GM18868 (cell line): ENCODE data around the gene AKT1.

Experiments
- ATAC-seq: cut with Tn5 transposase; IDR thresholded peaks from one replicate; pipeline ENCODE4 v1.9.1; 2021; ENCODE audit warnings: mild to moderate bottlenecking, moderate library complexity; ENCODE audit not compliant: unreplicated experiment

Gene AKT1

GRCh38 chr14:104800015-104800770, 4.6 kb upstream of the AKT1 start:
- ATAC-seq: peak; percentile 46

DNA sequence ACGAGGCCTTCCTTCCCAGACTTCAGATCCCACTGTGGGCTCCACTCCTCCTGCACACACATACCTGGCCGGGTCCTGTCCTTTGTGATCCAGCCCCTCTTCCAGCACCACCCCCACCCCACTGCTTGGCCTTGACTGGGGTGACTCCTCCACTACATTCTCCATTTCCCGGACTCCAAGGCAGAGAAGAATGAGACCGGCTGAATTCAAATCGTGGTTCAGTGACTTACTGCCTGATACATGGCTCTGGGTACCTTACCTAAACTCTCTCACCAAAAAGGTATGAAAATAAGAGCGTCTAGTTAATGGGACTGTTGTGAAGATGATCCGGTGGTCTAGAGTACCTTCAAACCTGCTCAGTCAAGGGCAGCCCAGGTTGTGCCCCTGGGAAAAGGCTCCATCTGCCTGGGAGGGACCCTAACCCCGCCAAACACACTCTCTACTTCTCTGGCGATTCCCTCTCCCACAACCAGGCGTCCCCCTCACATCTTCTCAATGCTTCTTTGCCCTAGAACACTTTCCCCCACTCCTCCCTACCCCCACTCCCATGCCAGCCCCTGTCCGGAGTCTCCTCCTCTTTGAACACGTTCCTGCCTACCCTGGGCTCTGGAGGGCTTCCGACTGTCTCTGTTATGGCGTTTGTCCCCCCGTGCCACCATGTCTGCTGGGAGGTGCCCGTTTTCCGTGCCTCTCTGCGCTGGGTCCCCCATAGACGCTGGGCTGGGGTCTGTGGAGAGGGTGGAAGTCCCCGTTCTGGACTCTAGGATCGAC, 3.9 kb upstream of the AKT1 start:
- no peak for ATAC-seq

DNA sequence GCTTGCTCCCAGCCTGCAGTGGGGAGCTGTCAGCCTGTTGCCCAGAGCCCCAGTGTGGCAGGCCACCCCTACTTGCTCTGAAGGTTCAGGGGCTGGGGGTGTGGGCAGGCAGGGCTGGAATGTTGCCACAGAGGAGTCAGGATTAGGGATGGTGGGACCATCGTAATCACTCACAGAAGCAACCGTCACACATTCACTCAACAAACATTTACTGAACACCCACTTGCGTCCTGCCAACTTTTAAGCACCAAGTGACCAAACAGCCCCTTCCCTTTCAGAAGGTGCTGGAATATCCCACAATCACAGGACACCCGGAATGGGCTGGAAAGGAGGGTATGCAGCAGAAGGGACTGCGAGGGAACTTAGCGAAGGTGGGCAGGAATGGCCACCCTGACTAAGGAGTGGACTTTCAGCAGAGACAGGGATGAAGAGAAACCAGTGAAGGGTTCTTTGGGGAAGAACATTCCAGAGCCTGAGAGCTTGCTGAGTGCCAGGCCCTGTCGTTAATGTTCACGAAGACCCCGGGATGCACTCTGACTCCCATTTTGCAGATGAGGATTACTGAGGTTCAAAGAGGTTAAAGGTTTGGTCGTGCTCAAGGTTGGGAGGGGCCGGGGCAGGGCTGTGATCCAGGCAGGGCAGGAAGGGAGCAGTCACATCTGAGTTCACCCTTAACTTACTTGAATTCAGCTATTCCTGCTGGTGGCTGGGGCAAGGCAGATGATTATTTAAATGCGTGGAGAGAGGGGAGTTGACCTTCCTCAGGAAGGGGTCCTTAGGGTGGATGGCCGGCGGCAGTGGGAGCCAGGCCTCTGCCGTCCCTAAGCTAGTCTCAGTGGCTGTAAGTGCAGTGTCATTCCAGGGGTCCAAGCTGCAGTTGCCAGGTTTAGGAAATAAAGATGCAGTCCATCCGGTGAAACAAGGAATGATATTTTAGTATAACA, 3.0 kb upstream of the AKT1 start:
- ATAC-seq: no peak

- no peak for ATAC-seq
These were observed 1.8 kb upstream of the AKT1 start for GRCh38 chr14:104797115-104798044.

- ATAC-seq: no peak
These were observed 1.1 kb upstream of the AKT1 start for GRCh38 chr14:104796687-104797081.

DNA sequence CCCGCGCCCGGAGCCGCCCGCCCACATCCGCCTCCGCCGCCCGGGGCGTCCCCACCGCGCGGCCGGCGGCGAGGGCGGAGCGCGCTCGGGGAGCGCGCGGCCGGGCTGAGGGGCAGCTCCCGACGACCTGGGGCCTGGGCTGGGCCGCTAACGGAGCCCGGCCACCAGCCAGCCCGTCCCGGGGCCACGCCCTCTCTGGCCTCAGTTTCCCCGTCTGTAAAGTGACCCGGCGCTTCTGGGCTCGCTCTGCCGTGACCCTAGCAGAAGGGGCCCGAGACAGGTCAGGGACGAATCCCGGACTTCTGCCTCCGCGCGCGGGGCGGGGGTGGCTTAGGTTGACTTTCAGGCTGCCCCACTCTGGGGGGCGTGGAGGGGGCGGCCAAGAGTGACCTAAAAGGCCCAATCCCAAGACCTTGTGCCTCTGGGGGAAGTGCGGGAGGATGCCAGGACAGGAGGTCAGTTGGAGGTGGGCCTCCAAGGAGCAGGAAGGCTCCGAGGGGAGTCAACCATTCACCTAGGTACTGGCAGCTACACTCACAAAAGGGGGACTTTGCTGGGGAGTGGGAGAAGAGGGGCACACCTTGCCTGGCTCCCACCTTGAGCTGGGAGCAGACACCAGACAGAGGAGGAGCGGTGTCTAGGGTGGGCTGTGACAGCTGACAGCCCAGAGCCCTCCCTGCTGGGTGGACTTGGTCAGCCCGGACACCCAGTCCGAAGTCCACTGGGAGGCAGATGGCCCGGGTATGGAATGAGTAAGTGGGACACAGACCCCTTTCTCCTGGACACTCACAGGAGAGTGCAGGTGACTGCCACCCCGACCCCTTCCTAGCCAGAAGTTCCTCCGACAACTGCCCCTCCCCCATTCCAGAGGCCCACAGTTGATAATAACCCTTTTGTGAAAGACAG, 486 bp upstream of the AKT1 start:
- peak; percentile 39 for ATAC-seq

- no peak for ATAC-seq
These were observed 936 bp downstream of the AKT1 start for GRCh38 chr14:104794631-104794992.

DNA sequence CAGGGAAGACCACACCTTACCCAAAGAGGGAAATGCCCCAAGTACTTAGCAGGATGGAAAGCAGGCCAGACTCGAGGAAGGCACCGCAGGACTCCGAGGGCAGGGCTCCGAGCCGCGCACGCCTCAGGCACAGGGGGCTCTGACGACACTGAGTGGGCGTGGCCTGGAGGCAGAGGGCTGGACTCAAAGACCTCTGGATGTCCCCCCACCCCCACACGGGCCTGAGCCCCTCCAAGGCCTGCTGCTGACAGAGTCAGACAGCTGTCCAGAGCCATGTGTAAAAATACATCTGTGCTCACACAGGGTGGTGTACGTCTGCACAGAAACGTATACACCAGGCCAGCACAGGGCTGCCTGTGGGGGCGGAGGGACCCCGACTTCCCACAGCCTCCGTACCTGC, 1.4 kb downstream of the AKT1 start:
- ATAC-seq: no peak

DNA sequence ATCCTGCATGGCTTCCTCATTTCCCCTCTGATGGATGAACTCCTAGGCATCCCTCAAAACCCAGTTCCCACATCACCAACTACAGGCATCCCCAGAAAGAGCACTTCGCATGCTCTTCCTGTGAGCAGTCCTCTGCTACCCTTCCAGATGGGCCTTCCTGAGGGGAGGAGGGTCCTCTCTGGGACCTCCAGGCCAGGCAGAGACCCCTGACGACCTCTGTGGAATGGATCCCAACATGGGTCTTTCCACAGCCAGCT, 1.9 kb downstream of the AKT1 start:
- ATAC-seq: no peak

DNA sequence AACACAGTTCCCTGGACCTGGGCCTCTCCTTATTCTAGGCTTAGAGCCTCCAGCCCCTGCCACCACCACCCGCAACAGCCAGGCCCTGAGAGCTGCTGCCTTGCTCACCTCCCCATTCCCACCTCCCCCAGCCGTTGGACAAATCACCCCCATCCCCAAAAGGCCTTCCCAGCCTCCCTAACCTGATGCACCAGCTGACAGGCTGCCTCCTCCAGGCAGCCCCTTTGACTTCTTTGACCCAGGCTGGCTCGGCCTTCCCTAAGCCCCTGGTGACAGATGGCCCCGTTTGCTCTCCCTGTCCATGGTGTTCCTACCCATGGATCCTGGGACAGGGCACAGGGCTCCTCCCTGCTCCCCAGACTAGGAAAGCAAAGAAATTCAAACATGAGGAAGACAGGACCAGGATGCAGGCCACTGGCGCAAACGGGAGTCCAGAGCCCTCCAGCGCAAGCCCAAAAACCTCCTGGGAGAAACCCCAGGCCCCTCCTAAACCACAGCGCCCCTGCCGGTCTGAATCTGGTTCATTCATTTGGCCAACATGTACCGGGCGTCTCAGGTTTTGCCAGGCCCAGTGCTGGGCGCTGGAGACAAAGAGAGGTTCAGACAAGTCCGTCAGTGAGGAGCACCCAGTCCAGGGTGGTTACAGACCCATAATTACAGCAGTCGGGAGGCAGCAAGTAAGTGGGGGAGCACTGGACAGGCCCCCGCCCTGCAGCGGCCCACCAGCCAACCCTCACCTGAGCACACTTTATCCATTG, 2.4 kb downstream of the AKT1 start:
- ATAC-seq: no peak

DNA sequence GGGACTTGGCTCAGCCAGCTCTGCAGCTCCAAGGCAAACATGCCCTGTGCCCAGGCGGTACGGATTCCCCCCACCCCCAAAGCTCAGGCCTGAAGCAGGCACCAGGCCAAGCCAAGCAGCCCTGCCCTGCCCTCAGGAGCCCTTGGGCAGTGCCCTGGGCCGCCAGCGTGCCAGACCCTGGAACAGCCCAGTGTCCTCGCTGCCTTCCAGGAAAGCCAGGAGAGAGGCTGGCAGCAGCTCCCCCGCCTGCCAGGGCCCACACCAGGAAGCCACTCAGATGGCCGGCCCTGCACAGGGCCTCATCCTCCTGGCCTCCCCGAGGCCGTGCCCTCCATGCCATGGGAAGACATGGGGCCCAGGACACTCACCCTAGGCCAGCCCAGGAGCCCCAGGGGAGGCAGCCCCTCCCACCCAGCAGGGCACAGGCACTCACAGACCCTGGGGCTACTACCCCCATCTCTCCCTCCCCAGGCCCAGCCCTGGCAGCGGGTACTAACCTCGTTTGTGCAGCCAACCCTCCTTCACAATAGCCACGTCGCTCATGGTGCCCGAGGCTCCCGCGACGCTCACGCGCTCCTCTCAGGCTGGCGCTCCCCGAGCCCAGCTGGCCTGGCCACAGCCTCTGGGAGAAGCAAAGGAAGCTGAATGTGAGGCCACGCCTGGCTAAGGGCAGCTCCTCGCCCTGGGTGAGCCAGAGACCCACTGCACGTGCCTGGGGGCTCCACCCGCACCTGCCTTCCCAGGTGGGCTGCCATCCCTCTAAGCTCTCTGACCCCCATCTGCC, 3.3 kb downstream of the AKT1 start:
- no peak for ATAC-seq

- ATAC-seq: no peak
These were observed 4.1 kb downstream of the AKT1 start for GRCh38 chr14:104791425-104791824.

DNA sequence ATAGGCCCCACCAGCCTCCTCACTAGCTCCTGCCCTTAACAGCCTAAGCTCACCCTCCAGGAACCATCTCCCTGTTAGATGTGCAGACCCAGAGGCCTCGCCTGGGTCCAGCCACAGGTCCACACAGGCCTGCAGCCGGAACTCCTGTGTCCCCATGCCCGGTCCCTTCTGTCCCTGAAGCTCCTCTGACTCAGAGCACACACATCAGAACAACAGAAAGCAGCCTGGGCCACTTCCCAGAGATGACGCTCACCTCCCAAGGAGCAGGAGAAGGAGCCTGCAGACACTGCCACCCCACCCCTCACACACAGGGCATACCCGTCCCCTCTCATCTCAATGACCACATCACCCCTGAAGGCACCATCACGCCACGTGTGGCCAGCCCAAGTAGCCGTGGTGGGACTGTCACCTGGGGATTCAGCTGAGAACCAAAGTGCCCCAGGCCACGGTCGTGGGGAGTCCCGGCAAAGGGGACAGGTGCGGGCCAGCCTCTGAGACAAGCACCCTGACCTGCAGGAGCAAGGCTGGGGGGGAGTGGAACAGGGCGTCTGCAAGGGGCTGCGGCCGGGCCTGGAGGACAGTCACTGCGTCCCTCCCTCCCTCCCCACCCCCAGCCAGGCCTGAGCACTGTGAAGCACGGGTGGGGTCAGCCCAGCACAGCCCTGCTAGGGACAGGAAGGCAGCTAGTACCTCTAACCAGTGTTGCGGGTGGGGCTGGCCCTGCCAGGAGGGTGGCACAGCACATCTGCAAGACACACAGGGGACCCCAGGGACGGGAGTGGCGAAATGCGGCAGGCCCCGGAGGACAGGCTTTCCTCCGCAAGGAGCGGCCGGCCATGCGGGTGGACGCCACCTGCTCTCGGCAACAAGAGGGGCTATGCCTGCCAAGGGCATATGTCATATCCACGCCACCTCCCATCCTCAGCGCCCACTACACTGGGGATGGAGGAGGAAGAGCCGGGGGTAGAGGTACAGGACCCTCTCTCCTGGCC, 5.5 kb downstream of the AKT1 start:
- no peak for ATAC-seq

GRCh38 chr14:104788873-104789663, 6.5 kb downstream of the AKT1 start:
- no peak for ATAC-seq

DNA sequence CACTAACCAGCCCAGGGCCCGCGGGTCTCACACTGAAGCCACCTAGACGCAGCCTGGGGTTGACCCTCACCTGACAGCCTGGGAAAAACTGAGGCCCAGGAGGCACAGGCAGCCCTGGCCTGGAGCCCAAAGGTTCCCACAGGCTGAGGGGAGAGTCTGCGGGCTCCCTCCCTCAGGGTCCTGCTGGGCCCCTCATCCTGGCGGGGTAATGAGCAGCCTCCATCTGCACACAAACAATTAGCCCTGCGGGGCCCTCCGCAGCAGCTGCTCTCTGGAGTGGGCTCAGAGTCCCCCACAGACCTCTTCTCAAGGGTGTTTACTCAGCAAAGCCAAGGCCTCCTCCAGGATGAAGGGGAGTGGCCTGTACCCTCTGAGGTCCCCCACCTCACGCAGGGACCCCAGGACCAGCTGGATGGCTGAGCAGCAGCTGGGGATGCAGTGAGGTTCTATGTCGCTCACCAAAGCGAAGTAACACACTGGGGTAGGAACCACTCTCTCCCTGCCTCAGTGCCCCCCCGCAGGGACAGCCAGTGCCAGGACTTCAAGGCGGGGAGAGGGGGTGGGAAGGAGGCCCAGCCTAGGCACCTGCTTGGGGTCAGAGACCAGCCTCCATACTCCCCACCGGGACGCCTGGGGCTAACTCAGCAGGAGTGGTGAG, 7.3 kb downstream of the AKT1 start:
- no peak for ATAC-seq

DNA sequence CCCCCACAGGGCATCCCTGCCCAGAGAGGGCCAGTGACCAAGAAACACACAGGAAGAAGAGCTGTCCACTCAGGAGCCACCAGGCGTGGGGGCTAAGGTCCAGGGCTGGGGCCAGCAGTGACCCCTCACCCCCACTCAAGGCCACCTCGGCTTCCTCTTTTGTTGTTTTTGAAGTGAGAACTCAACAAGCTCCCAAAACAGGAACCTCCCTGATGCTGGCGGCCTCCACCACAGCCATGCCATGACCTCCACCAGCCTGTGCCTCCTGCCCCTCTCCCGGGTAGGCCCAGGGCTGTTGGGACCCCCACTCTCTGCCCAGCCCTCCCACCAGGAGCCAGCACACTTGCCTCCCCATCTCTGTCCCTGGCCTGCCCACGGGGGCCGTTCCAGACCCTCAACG, 7.8 kb downstream of the AKT1 start:
- no peak for ATAC-seq
